ENCODE measurements around the gene SNRNP70.

- TF ChIP-seq, protein P1, sequence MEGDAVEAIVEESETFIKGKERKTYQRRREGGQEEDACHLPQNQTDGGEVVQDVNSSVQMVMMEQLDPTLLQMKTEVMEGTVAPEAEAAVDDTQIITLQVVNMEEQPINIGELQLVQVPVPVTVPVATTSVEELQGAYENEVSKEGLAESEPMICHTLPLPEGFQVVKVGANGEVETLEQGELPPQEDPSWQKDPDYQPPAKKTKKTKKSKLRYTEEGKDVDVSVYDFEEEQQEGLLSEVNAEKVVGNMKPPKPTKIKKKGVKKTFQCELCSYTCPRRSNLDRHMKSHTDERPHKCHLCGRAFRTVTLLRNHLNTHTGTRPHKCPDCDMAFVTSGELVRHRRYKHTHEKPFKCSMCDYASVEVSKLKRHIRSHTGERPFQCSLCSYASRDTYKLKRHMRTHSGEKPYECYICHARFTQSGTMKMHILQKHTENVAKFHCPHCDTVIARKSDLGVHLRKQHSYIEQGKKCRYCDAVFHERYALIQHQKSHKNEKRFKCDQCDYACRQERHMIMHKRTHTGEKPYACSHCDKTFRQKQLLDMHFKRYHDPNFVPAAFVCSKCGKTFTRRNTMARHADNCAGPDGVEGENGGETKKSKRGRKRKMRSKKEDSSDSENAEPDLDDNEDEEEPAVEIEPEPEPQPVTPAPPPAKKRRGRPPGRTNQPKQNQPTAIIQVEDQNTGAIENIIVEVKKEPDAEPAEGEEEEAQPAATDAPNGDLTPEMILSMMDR (IDR thresholded peaks at IDR 0.05) = no peak
- TF ChIP-seq POLR2A (IDR thresholded peaks at IDR 0.05) = no peak
Observed at GRCh38 chr19:49104229-49104864, 19.1 kb downstream of the SNRNP70 start.
